Ovary (tissue), 3 donors: Measurements from ENCODE around the gene FOSL2.

Experiments used
- CTCF ChIP-seq, 3 donors: fragments of 450-650 bp in 2 of 3; fragments of 200-600 bp in 1 of 3; IDR thresholded peaks; one replicate each; pipeline versions ENCODE4 v1.5.1 to v1.8.0; 2016 to 2022; ENCODE audit warnings: antibody characterized with exemption in 3 of 3, mild to moderate bottlenecking in 1 of 3
- EP300 ChIP-seq: sonication (generic); formaldehyde crosslinking; IDR thresholded peaks from one replicate; pipeline ENCODE4 v1.6.1; 2017; ENCODE audit warnings: antibody characterized with exemption
- donor health status: DM: no; HTN: no; CAD: no.

GRCh38 chr2:28343184-28343942 lies 49.3 kb upstream of the FOSL2 start:
- TF ChIP-seq CTCF (IDR thresholded peaks at IDR 0.05): no peak
- TF ChIP-seq EP300: no peak
